ENCODE data around the gene AUH.

AUH gene

DNA sequence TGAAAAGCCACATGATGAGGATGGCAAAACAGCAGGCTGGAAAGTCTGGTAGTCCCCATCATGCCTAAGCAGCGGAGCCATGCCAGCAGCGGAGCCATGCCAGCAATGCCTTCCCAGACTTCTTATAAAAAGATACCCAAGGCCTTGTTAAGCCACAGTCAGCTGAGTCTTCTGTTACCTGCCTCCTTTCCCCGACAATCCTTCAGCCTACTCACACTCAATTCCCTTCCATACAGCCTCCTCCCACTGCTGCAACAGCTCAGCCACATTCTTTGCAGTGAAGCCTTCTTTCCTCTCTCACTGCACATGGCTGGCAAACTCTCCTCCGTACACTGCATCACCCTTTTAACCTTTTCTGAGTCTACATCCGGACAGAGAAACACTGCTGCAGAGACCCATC lies 114.9 kb downstream of the AUH start:
- H3K9me3 ChIP-seq: no peaks in the 10 kb centered on the region; the same call in 1 of the 2 replicates
- H4K20me1 ChIP-seq: no peaks in the 10 kb centered on the region
- H3K27me3 ChIP-seq: no peaks in the 10 kb centered on the region; the same call in 1 of the 2 replicates
- H3K4me2 ChIP-seq: no peak overlapping the region
- no peak overlapping the region for H3K9ac ChIP-seq
- no peak for TF ChIP-seq Cebpa-rat (IDR thresholded peaks at IDR 0.05)
- H3K27ac ChIP-seq: no peak overlapping the region
- H3K4me3 ChIP-seq: no peak overlapping the region
- H3K4me1 ChIP-seq: peaks cover 13% of the 10 kb centered on the region
- peaks cover 4% of the 10 kb centered on the region; the same call in 1 of the 2 replicates for H3K36me3 ChIP-seq

DNA sequence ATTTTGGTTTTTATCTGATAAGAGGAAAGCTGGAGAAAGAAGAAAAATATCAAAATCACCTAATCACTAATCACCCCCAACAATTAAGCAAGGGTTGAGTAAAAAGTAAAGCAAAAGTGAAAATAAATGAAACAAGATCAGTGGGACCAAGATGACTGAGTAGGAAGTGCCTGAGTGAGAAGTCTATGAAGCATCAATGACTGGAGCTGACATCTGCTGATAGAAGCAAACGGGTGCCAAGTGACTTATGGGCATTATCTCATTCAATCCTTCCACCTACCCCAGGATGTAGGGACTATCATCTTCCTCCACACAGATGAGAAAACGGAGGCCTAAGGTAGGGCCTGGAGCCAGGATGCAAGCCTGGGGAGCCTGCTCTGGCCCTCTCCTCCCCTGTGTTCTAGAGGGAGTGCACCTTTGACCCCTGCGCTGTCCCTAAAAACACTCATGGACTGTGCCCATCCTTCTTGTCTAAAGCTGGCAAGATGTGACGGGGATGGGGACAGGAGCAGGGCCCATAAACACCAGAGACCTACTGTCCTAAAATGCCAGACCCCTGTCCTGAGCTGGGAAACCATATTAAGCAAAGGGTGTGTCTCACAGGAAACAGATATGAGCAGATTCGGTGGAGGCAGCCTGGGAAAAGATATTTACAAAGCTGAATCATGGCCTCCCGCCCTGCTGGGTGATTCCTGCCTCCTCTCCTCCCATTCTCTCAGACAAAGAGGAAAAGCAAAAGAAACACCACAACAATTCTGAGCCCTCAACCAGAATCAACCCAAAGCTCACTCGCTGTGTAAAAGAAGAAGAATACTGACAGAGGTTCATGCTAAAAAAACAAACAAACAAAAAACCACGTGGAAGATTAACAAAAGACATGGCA lies 116.0 kb downstream of the AUH start:
- Histone ChIP-seq H3K9me3 (no peaks in the 10 kb centered on the region), H3K4me3 (no peak overlapping the region), H4K20me1 (no peaks in the 10 kb centered on the region), H3K9ac (no peak overlapping the region), H3K4me1 (peaks cover 18% of the 10 kb centered on the region), H3K36me3 (peaks cover 4% of the 10 kb centered on the region; the same call in 1 of the 2 replicates), H3K27me3 (no peaks in the 10 kb centered on the region; the same call in 1 of the 2 replicates), H3K4me2 (peak overlapping the region; percentile 31), H3K27ac (0 out of 2 replicates have a peak overlapping the region, but pooled peaks have one; percentile 6)
- no peak for TF ChIP-seq Cebpa-rat (IDR thresholded peaks at IDR 0.05)

DNA sequence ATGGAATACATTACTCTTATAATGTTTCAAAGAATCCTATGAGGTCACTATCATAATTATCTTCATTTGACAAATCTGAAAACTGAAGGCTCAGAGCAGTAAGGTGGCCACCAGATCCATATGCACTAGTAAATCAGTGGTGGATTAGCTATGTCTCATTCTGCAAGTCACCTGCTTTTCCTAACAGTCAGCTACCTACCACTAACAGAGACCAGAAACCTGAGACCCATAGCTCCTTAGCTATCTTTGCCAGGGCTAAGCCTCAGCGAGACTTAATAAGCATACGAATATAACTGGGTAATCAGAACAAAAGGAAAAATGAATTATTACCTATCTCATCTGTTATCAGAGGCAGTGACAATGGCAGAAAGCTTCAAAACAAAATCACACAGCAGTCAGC lies 118.7 kb downstream of the AUH start:
- no peak overlapping the region for H3K4me3 ChIP-seq
- H4K20me1 ChIP-seq: no peaks in the 10 kb centered on the region
- H3K9ac ChIP-seq: no peak overlapping the region
- no peak for TF ChIP-seq Cebpa-rat (IDR thresholded peaks at IDR 0.05)
- H3K27ac ChIP-seq: no peak overlapping the region
- H3K9me3 ChIP-seq: no peaks in the 10 kb centered on the region; the same call in 1 of the 2 replicates
- H3K4me2 ChIP-seq: no peak overlapping the region
- H3K36me3 ChIP-seq: peaks cover 4% of the 10 kb centered on the region; the same call in 1 of the 2 replicates
- no peaks in the 10 kb centered on the region; the same call in 1 of the 2 replicates for H3K27me3 ChIP-seq
- H3K4me1 ChIP-seq: peaks cover 45% of the 10 kb centered on the region

DNA sequence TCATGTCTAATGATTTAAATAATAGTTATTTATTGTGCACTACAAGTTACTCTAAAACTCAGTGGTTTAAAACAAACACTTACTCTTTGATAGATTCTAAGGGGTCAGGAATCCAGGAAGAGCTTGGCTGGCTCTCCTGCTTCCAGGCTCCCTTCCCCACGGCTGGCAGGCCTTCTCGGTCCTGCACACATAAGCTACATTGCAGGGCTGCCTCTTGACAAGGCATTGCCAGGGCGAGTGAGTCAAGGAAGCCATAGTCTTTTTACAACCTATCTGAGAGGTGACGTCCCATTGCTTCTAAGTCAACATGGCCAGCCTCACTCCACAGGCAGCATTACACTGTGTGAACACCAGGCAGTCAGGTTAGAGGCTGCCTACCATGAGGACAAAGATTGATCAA lies 119.8 kb downstream of the AUH start:
- peaks cover 48% of the 10 kb centered on the region for H3K4me1 ChIP-seq
- no peaks in the 10 kb centered on the region for H4K20me1 ChIP-seq
- no peak for TF ChIP-seq Cebpa-rat (IDR thresholded peaks at IDR 0.05)
- no peaks in the 10 kb centered on the region; the same call in 1 of the 2 replicates for H3K9me3 ChIP-seq
- peaks cover 4% of the 10 kb centered on the region; the same call in 1 of the 2 replicates for H3K36me3 ChIP-seq
- no peaks in the 10 kb centered on the region for H3K27me3 ChIP-seq
- no peak overlapping the region for H3K4me2 ChIP-seq
- H3K9ac ChIP-seq: no peak overlapping the region
- H3K27ac ChIP-seq: no peak overlapping the region
- H3K4me3 ChIP-seq: no peak overlapping the region

DNA sequence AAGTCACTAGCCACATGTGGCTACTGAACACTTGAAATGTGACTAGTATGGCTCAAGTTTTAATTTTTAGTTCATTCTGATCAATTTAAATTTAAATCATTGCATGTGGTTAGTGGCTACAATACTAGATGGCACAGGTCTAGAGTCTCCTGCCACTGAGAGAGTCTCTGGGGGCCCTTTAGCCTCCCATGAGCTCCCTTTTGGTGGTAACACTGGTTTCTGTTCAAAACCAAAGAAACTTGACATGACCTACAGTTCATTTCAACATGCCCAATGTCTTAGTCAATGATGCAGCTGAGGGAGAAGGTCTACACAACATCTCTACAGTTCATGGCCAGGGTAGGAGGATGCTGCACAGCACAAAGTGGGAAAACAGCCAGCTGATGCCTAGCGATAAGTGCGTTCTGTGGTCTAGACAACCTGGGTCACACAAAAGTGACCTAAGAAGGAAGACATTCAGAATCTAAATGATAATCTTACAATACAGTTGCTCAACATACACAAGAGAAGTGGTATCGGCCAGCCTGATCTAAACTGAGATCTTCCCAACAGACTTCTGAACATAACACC lies 121.0 kb downstream of the AUH start:
- Histone ChIP-seq H3K4me3 (no peak overlapping the region), H3K27me3 (no peaks in the 10 kb centered on the region), H3K36me3 (peaks cover 4% of the 10 kb centered on the region; the same call in 1 of the 2 replicates), H3K27ac (no peak overlapping the region), H3K4me1 (peaks cover 50% of the 10 kb centered on the region), H3K4me2 (peak overlapping the region; percentile 68), H3K9ac (no peak overlapping the region), H3K9me3 (no peaks in the 10 kb centered on the region; the same call in 1 of the 2 replicates), H4K20me1 (no peaks in the 10 kb centered on the region)
- TF ChIP-seq Cebpa-rat (IDR thresholded peaks at IDR 0.05): no peak

DNA sequence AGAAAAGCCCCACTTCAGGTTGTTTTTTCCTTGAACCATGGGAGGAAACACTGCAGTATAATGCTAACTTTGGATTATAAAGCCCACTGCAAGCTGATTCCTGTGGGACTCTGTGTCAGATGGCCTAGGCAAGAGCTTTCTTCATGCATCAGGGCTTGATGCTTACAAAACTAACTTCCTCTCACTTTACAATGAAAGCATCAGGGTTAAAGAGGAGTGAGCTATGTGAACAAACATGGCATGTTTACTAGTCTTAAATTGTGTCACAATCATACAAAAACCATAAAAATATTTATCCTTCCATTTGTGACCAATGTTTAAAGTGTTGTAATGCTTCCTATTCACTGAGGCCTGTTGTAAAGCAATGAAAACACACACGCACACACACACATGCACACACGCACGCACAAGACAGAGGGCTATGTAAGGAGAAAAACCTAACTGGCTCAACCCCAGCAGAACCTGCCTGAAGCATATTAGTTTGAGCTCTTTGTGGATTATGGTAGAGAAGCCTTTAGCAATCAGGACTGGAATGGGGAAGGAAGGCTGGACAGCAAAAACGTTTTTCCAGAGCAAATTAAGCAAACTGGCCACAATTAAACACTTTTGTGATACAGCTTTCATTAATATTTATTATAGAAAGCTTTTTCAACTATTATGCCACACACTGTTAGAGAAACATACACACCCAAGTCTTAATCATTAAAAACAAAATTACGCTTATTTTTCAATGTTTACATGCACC lies 122.2 kb downstream of the AUH start:
- no peak for TF ChIP-seq Cebpa-rat (IDR thresholded peaks at IDR 0.05)
- Histone ChIP-seq H4K20me1 (no peaks in the 10 kb centered on the region), H3K9me3 (no peaks in the 10 kb centered on the region; the same call in 1 of the 2 replicates), H3K4me2 (peak overlapping the region; percentile 68), H3K27ac (peak overlapping the region; percentile 10; the same call in 1 of the 2 replicates), H3K27me3 (no peaks in the 10 kb centered on the region), H3K4me3 (no peak overlapping the region), H3K9ac (no peak overlapping the region; the same call in 1 of the 2 replicates), H3K4me1 (peaks cover 53% of the 10 kb centered on the region), H3K36me3 (peaks cover 4% of the 10 kb centered on the region; the same call in 1 of the 2 replicates)

DNA sequence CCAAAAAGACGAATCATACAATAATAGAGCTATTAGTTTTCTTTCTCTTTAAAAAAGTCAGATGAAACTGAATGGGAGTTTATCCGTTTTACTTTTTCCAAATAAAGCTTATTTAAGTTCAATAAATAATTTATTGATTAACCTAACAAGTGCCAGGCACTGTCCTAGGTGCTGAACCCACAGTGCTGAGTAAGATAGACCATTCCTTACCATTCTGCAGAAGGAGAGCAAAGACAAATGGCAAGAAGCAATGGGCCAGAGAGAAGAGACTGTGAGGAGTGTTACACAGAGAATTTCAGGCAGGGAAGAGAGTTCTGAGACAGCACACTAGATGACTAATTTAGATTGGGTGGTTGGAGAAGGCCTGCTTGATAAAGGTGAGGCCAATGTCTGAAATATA lies 127.2 kb downstream of the AUH start:
- H3K4me1 ChIP-seq: peaks cover 63% of the 10 kb centered on the region
- no peak overlapping the region for H3K27ac ChIP-seq
- no peak overlapping the region for H3K4me3 ChIP-seq
- H3K4me2 ChIP-seq: peak overlapping the region; percentile 90
- H3K36me3 ChIP-seq: no peaks in the 10 kb centered on the region; the same call in 1 of the 2 replicates
- TF ChIP-seq Cebpa-rat (IDR thresholded peaks at IDR 0.05): no peak
- H3K9ac ChIP-seq: no peak overlapping the region
- peaks cover 7% of the 10 kb centered on the region; the same call in 1 of the 2 replicates for H4K20me1 ChIP-seq
- peaks cover 8% of the 10 kb centered on the region for H3K9me3 ChIP-seq
- no peaks in the 10 kb centered on the region for H3K27me3 ChIP-seq

DNA sequence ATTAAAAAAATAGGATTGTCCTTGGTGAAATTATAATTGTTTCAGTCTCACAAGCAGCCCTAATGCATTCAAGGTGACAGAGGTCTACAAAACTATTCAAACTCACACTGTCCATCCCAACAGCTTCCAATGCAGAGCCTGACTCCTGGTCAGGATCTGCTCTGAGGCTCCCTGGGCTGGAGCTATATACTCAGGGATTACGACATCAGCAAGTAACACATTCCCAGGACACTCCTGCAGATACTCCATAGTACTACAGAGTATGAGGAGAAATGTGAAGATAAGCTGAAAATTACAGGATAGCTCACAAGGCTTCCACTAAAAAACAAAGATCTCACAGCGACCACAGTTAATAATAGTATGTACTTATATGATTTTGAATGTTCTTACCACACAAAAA lies 130.1 kb downstream of the AUH start:
- TF ChIP-seq Cebpa-rat (IDR thresholded peaks at IDR 0.05): no peak
- Histone ChIP-seq H3K4me3 (no peak overlapping the region), H3K9me3 (peaks cover 8% of the 10 kb centered on the region), H3K9ac (no peak overlapping the region), H3K36me3 (no peaks in the 10 kb centered on the region), H3K27ac (no peak overlapping the region), H4K20me1 (peaks cover 7% of the 10 kb centered on the region; the same call in 1 of the 2 replicates), H3K4me1 (peaks cover 45% of the 10 kb centered on the region), H3K4me2 (no peak overlapping the region), H3K27me3 (no peaks in the 10 kb centered on the region)

DNA sequence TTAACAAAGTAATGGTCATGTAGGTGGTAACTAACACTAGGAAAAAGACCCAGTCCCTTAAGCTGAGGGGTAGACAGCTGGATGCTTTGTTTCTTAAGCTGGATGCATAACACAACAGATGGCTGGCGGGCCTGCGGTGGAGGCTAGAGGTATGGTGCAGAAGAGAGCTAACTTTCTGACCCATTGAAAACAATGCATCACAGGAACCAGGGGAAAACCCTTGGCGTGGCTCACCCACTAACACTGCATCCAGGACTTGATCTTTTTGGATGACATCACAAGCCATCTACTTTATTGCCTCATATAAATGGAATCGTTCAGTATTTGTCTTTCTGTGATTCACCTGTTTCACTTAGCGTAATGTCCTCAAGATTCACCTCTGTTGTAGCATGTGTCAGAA lies 138.7 kb downstream of the AUH start:
- Histone ChIP-seq H3K36me3 (peaks cover 24% of the 10 kb centered on the region), H3K4me2 (no peak overlapping the region), H3K4me3 (no peak overlapping the region), H3K4me1 (no peaks in the 10 kb centered on the region), H3K9me3 (0 out of 2 replicates have a peak, but pooled peaks cover 5% of the 10 kb centered on the region), H3K9ac (no peak overlapping the region), H4K20me1 (no peaks in the 10 kb centered on the region), H3K27me3 (no peaks in the 10 kb centered on the region), H3K27ac (no peak overlapping the region)
- no peak for TF ChIP-seq Cebpa-rat (IDR thresholded peaks at IDR 0.05)
